Lower lobe of right lung (tissue), 2 donors: Measurements from ENCODE around the gene LYPD5. TPM values are rescaled to one million over a fixed set of nuclear protein-coding genes. Genes with fewer than 3 reads are reported as not detected.
A peak's percentile ranks its signal among the peaks of the same experiment; 100 is the strongest.
"Not testable (repeated sequence)": the region's sequence is repeated elsewhere in the genome, so short reads cannot be mapped to it uniquely, and the experiment has no call there.

Experiments
- ATAC-seq, 2 donors: fragments of 200-7000 bp; cut with Tn5 transposase; one replicate each; pipeline ENCODE4 v1.9.1; 2020 to 2022; ENCODE audit warnings: mild to moderate bottlenecking in 2 of 2, moderate library complexity in 2 of 2
- DNase-seq: peaks from one replicate; pipeline ENCODE4 v3.0.0-alpha.2; 2020
- H3K27ac ChIP-seq: fragments of 200-600 bp; one replicate; pipeline ENCODE4 v1.8.0; 2022
- H3K27me3 ChIP-seq: fragments of 200-600 bp; one replicate; pipeline ENCODE4 v1.8.0; 2022; ENCODE audit warnings: low read depth
- H3K36me3 ChIP-seq: fragments of 200-600 bp; one replicate; pipeline ENCODE4 v1.8.0; 2022; ENCODE audit warnings: mild to moderate bottlenecking
- H3K4me1 ChIP-seq: fragments of 200-600 bp; one replicate; pipeline ENCODE4 v1.8.0; 2022
- H3K4me3 ChIP-seq: fragments of 200-600 bp; one replicate; pipeline ENCODE4 v1.8.0; 2022; ENCODE audit warnings: mild to moderate bottlenecking
- H3K9me3 ChIP-seq: fragments of 200-600 bp; one replicate; pipeline ENCODE4 v1.8.0; 2022
- CTCF ChIP-seq: fragments of 200-600 bp; IDR thresholded peaks from one replicate; pipeline ENCODE4 v1.8.0; 2022; ENCODE audit warnings: antibody characterized with exemption, mild to moderate bottlenecking
- intact Hi-C: fragments of 100-400 bp; cut with DNase I; formaldehyde crosslinking; loops from one replicate; pipeline ENCODE4 v1.11.0; 2022
- total RNA-seq: library from RNA; stranded (reverse); fragmentation: NEBNext Ultra II Directional; extraction: Animal tissue kit (Norgen Biotek cat#: 25700); gene quantifications from one replicate; pipeline ENCODE4 v1.2.1, GENCODE V29; 2021
- donor health status: DM: no; HTN: yes; CAD: no; lungs with severe emphysema.

LYPD5 gene
- total RNA-seq, 1 donor from 2014 or later: 7.5 TPM

- ATAC-seq (no peak), DNase-seq (no peak)
- intact Hi-C loops: no loop called here
- Histone ChIP-seq H3K27ac (no peak overlapping the region), H3K4me1 (no peaks in the 10 kb centered on the region), H3K4me3 (no peak overlapping the region), H3K27me3 (no peaks in the 10 kb centered on the region), H3K9me3 (peaks cover 86% of the 10 kb centered on the region), H3K36me3 (peaks cover 87% of the 10 kb centered on the region)
- TF ChIP-seq CTCF: no peak
Measured at GRCh38 chr19:43839139-43839538, 36.9 kb upstream of the LYPD5 start.

DNA sequence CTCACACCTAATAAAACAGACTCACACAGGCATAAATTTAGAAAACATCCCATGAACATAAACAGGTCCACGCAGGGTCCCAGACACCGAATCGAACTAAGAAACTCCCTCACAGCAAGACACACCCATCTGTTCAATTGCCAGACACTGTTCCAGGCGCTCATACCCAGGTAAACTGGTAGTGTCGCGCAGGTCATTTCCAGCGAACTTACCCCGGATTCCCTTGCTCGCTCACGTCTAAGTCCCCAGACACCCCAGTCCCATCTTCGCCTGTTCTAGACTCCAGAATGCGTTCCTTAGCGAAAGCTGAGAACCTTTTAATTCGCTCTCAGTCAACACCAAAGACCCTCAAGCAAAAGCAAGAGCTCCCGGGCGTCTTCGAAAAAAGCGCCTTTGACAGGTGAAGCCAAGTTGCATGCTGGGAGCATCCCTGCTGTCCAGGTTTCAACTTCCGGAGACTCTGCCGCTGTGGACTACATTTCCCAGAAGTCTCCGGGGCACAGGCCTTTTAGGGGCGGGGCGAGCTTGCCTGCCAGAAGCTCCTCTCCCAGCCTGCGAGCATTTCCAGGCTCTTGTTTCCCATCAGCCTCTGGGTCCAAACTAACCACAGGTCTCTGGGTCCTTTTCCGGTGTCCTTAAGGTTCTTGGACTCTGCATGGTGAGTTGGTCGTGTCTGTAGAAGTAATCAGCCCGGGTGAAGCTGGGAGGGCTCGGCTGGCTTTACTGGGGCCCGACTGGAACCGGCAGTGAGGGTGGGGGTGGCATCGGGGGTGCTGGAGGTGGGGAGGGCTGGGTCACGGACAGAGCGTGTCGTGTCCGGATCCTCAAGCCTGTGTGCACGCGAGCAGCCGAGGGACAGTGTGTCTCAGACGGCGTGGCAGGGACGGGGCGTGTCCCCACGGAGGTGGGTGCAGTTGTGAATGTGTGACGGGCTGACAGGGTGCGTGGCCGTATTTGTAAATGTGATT lies 24.8 kb upstream of the LYPD5 start, which contains the start of gene ZNF283:
TSS of gene ZNF283 (plus strand) at position 535 of the 968 bp plus-strand sequence. CDS start 6,184 bp downstream, outside the sequence.
- Histone ChIP-seq H3K27ac (peak within 1 kb of the TSS; percentile 46), H3K9me3 (no peaks in the 10 kb centered on the region)

DNA sequence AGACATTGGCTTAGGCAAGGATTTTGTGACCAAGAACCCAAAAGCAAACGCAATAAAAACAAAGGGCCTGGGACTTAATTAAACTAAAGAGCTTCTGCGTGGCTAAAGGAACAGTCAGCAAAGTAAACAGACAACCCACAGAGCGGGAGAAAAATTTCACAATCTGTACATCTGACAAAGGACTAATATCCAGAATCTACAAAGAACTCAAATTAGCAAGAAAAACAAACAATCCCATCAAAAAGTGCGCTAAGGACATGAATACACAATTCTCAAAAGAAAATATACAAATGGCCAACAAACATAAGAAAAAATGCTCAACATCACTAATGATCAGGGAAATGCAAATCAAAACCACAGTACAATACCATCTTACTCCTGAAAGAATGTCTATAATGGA lies 22.3 kb upstream of the LYPD5 start:
- H3K9me3 ChIP-seq, H3K4me3 ChIP-seq, DNase-seq, H3K27ac ChIP-seq, intact Hi-C loops, ATAC-seq: not testable (repeated sequence)
- Histone ChIP-seq H3K4me1 (peaks cover 10% of the 10 kb centered on the region), H3K27me3 (peaks cover 11% of the 10 kb centered on the region), H3K36me3 (peaks cover 10% of the 10 kb centered on the region)

More for the DNA sequence above, 24.8 kb upstream of the LYPD5 start, which contains the start of gene ZNF283:
- intact Hi-C loops: no loop called here
- Histone ChIP-seq H3K36me3 (peaks cover 33% of the 10 kb centered on the region), H3K4me3 (peak within 1 kb of the TSS; percentile 67), H3K27me3 (no peaks in the 10 kb centered on the region), H3K4me1 (peaks cover 10% of the 10 kb centered on the region)
- DNase-seq (peak; percentile 91), ATAC-seq (peak; percentile 98 to 99)
- TF ChIP-seq CTCF: no peak

GRCh38 chr19:43823856-43824255 lies 21.6 kb upstream of the LYPD5 start:
- H3K4me3 ChIP-seq, DNase-seq, H3K27ac ChIP-seq, intact Hi-C loops, H3K9me3 ChIP-seq, ATAC-seq, H3K36me3 ChIP-seq: not testable (repeated sequence)
- H3K4me1 ChIP-seq: peaks cover 10% of the 10 kb centered on the region
- peaks cover 14% of the 10 kb centered on the region for H3K27me3 ChIP-seq

- no peak overlapping the region for H3K27ac ChIP-seq
- H3K27me3 ChIP-seq: peaks cover 14% of the 10 kb centered on the region
- H3K4me3 ChIP-seq: peak overlapping the region; percentile 53
- no peaks in the 10 kb centered on the region for H3K36me3 ChIP-seq
- TF ChIP-seq CTCF: no peak
- H3K9me3 ChIP-seq: no peaks in the 10 kb centered on the region
- intact Hi-C loops: no loop called here
- no peak for ATAC-seq
- DNase-seq: no peak
- no peaks in the 10 kb centered on the region for H3K4me1 ChIP-seq
Measured at GRCh38 chr19:43820884-43821215, 18.6 kb upstream of the LYPD5 start.

DNA sequence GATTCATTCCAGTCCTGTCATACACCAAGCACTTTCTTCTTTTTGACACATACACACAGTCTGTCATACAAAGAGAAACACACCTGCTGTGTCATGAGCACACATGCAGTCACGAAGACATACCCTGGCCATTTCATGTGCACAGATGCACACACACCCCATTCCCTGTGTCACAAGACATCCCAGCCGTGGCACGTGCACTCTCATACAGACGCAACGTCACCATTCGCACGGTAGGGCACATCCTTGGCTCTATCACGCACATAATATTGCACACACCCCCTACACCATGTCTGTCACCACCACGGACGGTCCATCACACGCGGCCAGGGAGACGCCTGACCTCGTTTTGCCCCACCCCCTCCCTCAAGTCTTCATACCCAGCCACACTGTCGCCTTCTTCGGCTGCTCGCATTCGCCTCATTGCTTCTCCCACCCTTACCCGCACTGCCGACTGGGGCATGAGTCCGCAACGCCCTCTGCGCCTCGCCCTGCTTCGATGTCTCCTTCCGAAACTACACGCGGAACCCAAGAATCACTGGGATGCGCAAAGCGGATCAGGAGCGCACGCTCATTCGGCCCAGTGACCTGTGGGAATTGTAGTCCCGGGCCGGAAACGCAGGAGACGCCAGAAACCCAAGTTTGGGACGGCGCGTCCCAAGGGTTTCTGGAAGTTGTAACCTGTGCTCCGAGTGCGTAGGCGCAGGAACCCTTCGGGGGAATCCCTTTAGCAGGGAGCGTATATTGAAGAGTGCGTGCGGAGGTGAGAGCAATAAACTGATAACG lies 18.0 kb upstream of the LYPD5 start:
- Histone ChIP-seq H3K27ac (no peak overlapping the region), H3K9me3 (no peaks in the 10 kb centered on the region), H3K4me3 (peak overlapping the region; percentile 53), H3K4me1 (no peaks in the 10 kb centered on the region), H3K36me3 (no peaks in the 10 kb centered on the region), H3K27me3 (peaks cover 14% of the 10 kb centered on the region)
- TF ChIP-seq CTCF: no peak
- DNase-seq (peak; percentile 60), ATAC-seq (peak; percentile 52 to 66)
- intact Hi-C loops: no loop called here
